Measurements from ENCODE around the gene AMPD1.

Gene AMPD1

DNA sequence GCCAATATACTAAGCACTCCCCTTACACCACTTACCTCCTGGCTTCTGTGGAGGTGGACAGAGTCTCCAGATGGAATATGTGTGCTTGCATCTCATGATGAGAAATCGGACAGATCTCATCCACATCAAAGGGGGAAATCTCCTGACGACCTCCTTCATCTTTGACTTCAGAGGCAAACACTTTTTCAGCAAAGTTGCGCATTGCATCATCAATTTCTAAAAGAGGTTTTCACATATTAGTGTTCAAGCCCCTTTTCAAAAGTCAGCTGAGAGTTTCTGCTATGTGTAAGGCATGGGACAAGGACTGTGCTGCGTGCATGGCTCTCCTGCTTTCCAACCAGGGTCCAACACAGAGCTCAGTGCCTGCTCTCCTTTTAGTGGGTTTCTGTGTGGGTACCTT lies 6.8 kb downstream of the AMPD1 start:
- Histone ChIP-seq H3K27ac (ENCODE audit: low read length) (no peak overlapping the region), H3K27me3 (replicated peaks; ENCODE audit: insufficient read depth, low read length) (no peaks in the 10 kb centered on the region), H3K9me3 (replicated peaks; ENCODE audit: insufficient read depth, low read length) (no peaks in the 10 kb centered on the region), H3K4me2 (ENCODE audit: low read depth, low read length) (no peak overlapping the region), H3K36me3 (replicated peaks; ENCODE audit: insufficient read depth, low read length) (no peaks in the 10 kb centered on the region), H3K9ac (ENCODE audit: low read length) (no peak overlapping the region), H3K9me2 (replicated peaks; ENCODE audit: insufficient read depth, low read length) (no peaks in the 10 kb centered on the region), H2AFZ (ENCODE audit: low read length) (no peak overlapping the region), H3K4me1 (ENCODE audit: low read length) (peaks cover 7% of the 10 kb centered on the region; the same call in 1 of the 2 replicates), H3K79me2 (ENCODE audit: low read length) (no peaks in the 10 kb centered on the region), H4K20me1 (ENCODE audit: insufficient read depth, low read length) (no peaks in the 10 kb centered on the region), H3K4me3 (ENCODE audit: low read length) (no peak overlapping the region), H3F3A (ENCODE audit: insufficient read depth, low read length) (no peaks in the 10 kb centered on the region)
- DNase-seq, result no peak
- TF ChIP-seq EZH2phosphoT487 (IDR thresholded peaks at IDR 0.05; ENCODE audit: low read length) (no peak), EZH2 (optimal IDR thresholded peaks at IDR 0.05; ENCODE audit: low read depth, low read length) (no peak)
- TF ChIP-seq, protein P1, sequence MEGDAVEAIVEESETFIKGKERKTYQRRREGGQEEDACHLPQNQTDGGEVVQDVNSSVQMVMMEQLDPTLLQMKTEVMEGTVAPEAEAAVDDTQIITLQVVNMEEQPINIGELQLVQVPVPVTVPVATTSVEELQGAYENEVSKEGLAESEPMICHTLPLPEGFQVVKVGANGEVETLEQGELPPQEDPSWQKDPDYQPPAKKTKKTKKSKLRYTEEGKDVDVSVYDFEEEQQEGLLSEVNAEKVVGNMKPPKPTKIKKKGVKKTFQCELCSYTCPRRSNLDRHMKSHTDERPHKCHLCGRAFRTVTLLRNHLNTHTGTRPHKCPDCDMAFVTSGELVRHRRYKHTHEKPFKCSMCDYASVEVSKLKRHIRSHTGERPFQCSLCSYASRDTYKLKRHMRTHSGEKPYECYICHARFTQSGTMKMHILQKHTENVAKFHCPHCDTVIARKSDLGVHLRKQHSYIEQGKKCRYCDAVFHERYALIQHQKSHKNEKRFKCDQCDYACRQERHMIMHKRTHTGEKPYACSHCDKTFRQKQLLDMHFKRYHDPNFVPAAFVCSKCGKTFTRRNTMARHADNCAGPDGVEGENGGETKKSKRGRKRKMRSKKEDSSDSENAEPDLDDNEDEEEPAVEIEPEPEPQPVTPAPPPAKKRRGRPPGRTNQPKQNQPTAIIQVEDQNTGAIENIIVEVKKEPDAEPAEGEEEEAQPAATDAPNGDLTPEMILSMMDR (IDR thresholded peaks at IDR 0.05; ENCODE audit: low read length), result no peak

DNA sequence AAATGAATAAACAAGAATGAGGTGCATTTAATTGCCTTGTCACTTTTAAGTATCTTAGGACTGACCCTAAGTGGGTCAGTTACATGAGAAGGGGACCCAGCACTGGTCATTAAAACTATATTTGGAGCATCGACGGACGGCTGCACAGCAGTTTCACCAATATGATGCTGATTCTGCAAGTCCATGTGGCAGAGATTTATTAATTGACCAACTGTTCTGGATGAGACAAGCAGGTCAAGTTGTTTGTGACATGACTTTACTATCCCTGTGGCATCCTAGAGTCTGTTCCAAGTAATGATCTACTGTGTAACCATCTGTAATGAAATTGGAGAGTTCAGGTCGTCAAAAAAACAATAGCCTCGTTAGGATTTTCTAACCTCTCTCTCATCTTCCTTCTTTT lies 9.5 kb downstream of the AMPD1 start:
- Histone ChIP-seq H3K36me3 (replicated peaks; ENCODE audit: insufficient read depth, low read length) (no peaks in the 10 kb centered on the region), H3K9ac (ENCODE audit: low read length) (no peak overlapping the region), H3K4me1 (ENCODE audit: low read length) (peaks cover 7% of the 10 kb centered on the region; the same call in 1 of the 2 replicates), H4K20me1 (ENCODE audit: insufficient read depth, low read length) (no peaks in the 10 kb centered on the region), H3K9me3 (replicated peaks; ENCODE audit: insufficient read depth, low read length) (no peaks in the 10 kb centered on the region), H3K4me3 (ENCODE audit: low read length) (no peak overlapping the region), H3K4me2 (ENCODE audit: low read depth, low read length) (no peak overlapping the region), H3K79me2 (ENCODE audit: low read length) (no peaks in the 10 kb centered on the region), H3K27me3 (replicated peaks; ENCODE audit: insufficient read depth, low read length) (no peaks in the 10 kb centered on the region), H3K9me2 (replicated peaks; ENCODE audit: insufficient read depth, low read length) (no peaks in the 10 kb centered on the region), H2AFZ (ENCODE audit: low read length) (no peak overlapping the region), H3K27ac (ENCODE audit: low read length) (no peak overlapping the region), H3F3A (ENCODE audit: insufficient read depth, low read length) (no peaks in the 10 kb centered on the region)
- no peak for DNase-seq
- TF ChIP-seq, protein P1 (IDR thresholded peaks at IDR 0.05; ENCODE audit: low read length), result no peak
- TF ChIP-seq EZH2phosphoT487 (IDR thresholded peaks at IDR 0.05; ENCODE audit: low read length), result no peak
- TF ChIP-seq EZH2 (optimal IDR thresholded peaks at IDR 0.05; ENCODE audit: low read depth, low read length), result no peak

DNA sequence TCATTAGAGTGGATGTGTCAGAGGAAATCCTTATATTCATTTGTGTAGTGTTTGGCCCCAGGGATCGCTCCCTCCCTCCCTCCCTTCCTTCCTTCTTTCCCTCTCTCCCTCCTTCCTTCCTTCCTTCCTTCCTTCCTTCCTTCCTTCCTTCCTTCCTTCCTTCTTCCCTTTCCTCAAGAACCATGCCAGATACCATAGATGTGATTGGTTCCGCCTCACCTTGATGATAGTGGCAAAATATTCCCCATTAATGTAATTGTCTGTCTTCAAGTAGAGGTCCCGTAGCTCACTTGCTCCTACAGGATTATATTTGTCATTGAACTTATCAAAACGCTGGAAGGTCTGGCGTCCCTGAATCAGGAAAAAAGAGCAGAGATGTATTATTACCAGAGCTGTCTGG lies 17.7 kb downstream of the AMPD1 start:
- no peaks in the 10 kb centered on the region for H3K27me3 ChIP-seq (replicated peaks; ENCODE audit: insufficient read depth, low read length)
- H3K4me2 ChIP-seq (ENCODE audit: low read depth, low read length), result no peak overlapping the region
- TF ChIP-seq EZH2phosphoT487 (IDR thresholded peaks at IDR 0.05; ENCODE audit: low read length), result no peak
- TF ChIP-seq EZH2 (optimal IDR thresholded peaks at IDR 0.05; ENCODE audit: low read depth, low read length), result no peak
- TF ChIP-seq, protein P1 (IDR thresholded peaks at IDR 0.05; ENCODE audit: low read length), result no peak
- H3K4me1 ChIP-seq (ENCODE audit: low read length), result no peaks in the 10 kb centered on the region
- no peak overlapping the region for H3K27ac ChIP-seq (ENCODE audit: low read length)
- no peak overlapping the region for H3K4me3 ChIP-seq (ENCODE audit: low read length)
- H3K9ac ChIP-seq (ENCODE audit: low read length), result no peak overlapping the region
- H3K9me3 ChIP-seq (replicated peaks; ENCODE audit: insufficient read depth, low read length), result no peaks in the 10 kb centered on the region
- no peak for DNase-seq
- no peaks in the 10 kb centered on the region for H3F3A ChIP-seq (ENCODE audit: insufficient read depth, low read length)
- no peaks in the 10 kb centered on the region for H3K36me3 ChIP-seq (replicated peaks; ENCODE audit: insufficient read depth, low read length)
- no peaks in the 10 kb centered on the region for H3K79me2 ChIP-seq (ENCODE audit: low read length)
- no peaks in the 10 kb centered on the region for H3K9me2 ChIP-seq (replicated peaks; ENCODE audit: insufficient read depth, low read length)
- no peaks in the 10 kb centered on the region for H4K20me1 ChIP-seq (ENCODE audit: insufficient read depth, low read length)
- H2AFZ ChIP-seq (ENCODE audit: low read length), result no peak overlapping the region
